Measurements from ENCODE around the gene TACR2.
A peak's percentile ranks its signal among the peaks of the same experiment; 100 is the strongest.

The TACR2 gene

GRCh38 chr10:69388488-69388887 is 28.2 kb downstream of the TACR2 start:
- Histone ChIP-seq H3K4me2 (ENCODE audit: insufficient read depth, low read length, poor library complexity, severe bottlenecking) (no peak overlapping the region), H2AFZ (ENCODE audit: low read length) (no peak overlapping the region), H3K4ac (ENCODE audit: low read length) (no peak overlapping the region), H3K79me1 (ENCODE audit: low read depth, low read length) (no peaks in the 10 kb centered on the region), H3K9me3 (replicated peaks in 1 of 2; ENCODE audit: control insufficient read depth in 2 of 2, insufficient read depth in 1 of 2, low read depth in 1 of 2, low read length in 2 of 2) (no peaks in the 10 kb centered on the region), H3K27ac (replicated peaks; ENCODE audit: low read length) (no peak overlapping the region), H2AK5ac (ENCODE audit: low read depth, low read length) (no peak overlapping the region), H4K91ac (ENCODE audit: low read depth, low read length, poor library complexity) (no peak overlapping the region), H3K27me3 (ENCODE audit: control insufficient read depth in 3 of 3, insufficient read depth in 3 of 3, low read depth in 1 of 3, low read length in 3 of 3) (no peaks in the 10 kb centered on the region), H2BK5ac (ENCODE audit: low read length) (no peak overlapping the region), H3K36me3 (replicated peaks in 1 of 2; ENCODE audit: control insufficient read depth in 2 of 2, insufficient read depth in 2 of 2, low read length in 2 of 2) (peaks cover 16 to 53% of the 10 kb centered on the region in 2 donors), H2BK12ac (ENCODE audit: low read length) (no peak overlapping the region), H4K8ac (ENCODE audit: low read depth, low read length) (no peak overlapping the region), H3K9ac (ENCODE audit: low read depth, low read length, poor library complexity) (no peak overlapping the region), H3K14ac (ENCODE audit: low read length) (no peak overlapping the region), H3K4me3 (ENCODE audit: low read length in 2 of 2) (no peak overlapping the region), H3K18ac (ENCODE audit: low read length) (no peak overlapping the region), H2BK15ac (ENCODE audit: low read length) (no peak overlapping the region), H2BK120ac (ENCODE audit: low read depth, low read length) (no peak overlapping the region), H3K4me1 (ENCODE audit: control insufficient read depth in 2 of 2, insufficient read depth in 1 of 2, low read depth in 1 of 2, low read length in 2 of 2) (peaks cover 5 to 12% of the 10 kb centered on the region in 2 donors), H3K23ac (ENCODE audit: low read depth, low read length, poor library complexity) (no peak overlapping the region)
- no CpG with 5 or more reads among the region's 2 CpGs for WGBS, 2 donors (ENCODE audit: extremely low coverage in 2 of 2, insufficient read length in 2 of 2, insufficient replicate concordance in 1 of 2)
- no peak for DNase-seq (ENCODE audit: low spot score)

GRCh38 chr10:69387500-69387899 is 29.2 kb downstream of the TACR2 start:
- no peak overlapping the region for H2AK5ac ChIP-seq (ENCODE audit: low read depth, low read length)
- no peak overlapping the region for H4K8ac ChIP-seq (ENCODE audit: low read depth, low read length)
- H3K23ac ChIP-seq (ENCODE audit: low read depth, low read length, poor library complexity) = no peak overlapping the region
- H3K14ac ChIP-seq (ENCODE audit: low read length) = no peak overlapping the region
- H2BK15ac ChIP-seq (ENCODE audit: low read length) = no peak overlapping the region
- DNase-seq (ENCODE audit: low spot score) = no peak
- H3K9me3 ChIP-seq (replicated peaks in 1 of 2; ENCODE audit: control insufficient read depth in 2 of 2, insufficient read depth in 1 of 2, low read depth in 1 of 2, low read length in 2 of 2) = no peaks in the 10 kb centered on the region
- no peak overlapping the region for H3K4me2 ChIP-seq (ENCODE audit: insufficient read depth, low read length, poor library complexity, severe bottlenecking)
- H3K4me3 ChIP-seq (ENCODE audit: low read length in 2 of 2) = no peak overlapping the region
- H4K91ac ChIP-seq (ENCODE audit: low read depth, low read length, poor library complexity) = no peak overlapping the region
- no peaks in the 10 kb centered on the region for H3K79me1 ChIP-seq (ENCODE audit: low read depth, low read length)
- no peak overlapping the region for H2BK12ac ChIP-seq (ENCODE audit: low read length)
- no peak overlapping the region for H3K27ac ChIP-seq (replicated peaks; ENCODE audit: low read length)
- no peak overlapping the region for H3K9ac ChIP-seq (ENCODE audit: low read depth, low read length, poor library complexity)
- no peak overlapping the region for H2AFZ ChIP-seq (ENCODE audit: low read length)
- no peak overlapping the region for H2BK5ac ChIP-seq (ENCODE audit: low read length)
- WGBS, 2 donors (ENCODE audit: extremely low coverage in 2 of 2, insufficient read length in 2 of 2, insufficient replicate concordance in 1 of 2) = no CpG with 5 or more reads among the region's 3 CpGs
- H3K36me3 ChIP-seq (replicated peaks in 1 of 2; ENCODE audit: control insufficient read depth in 2 of 2, insufficient read depth in 2 of 2, low read length in 2 of 2) = peaks cover 20 to 62% of the 10 kb centered on the region in 2 donors
- no peak overlapping the region for H3K4ac ChIP-seq (ENCODE audit: low read length)
- H3K4me1 ChIP-seq (ENCODE audit: control insufficient read depth in 2 of 2, insufficient read depth in 1 of 2, low read depth in 1 of 2, low read length in 2 of 2) = peaks cover 5 to 13% of the 10 kb centered on the region in 2 donors
- no peak overlapping the region for H3K18ac ChIP-seq (ENCODE audit: low read length)
- H2BK120ac ChIP-seq (ENCODE audit: low read depth, low read length) = no peak overlapping the region
- no peaks in the 10 kb centered on the region for H3K27me3 ChIP-seq (ENCODE audit: control insufficient read depth in 3 of 3, insufficient read depth in 3 of 3, low read depth in 1 of 3, low read length in 3 of 3)

- Histone ChIP-seq H3K14ac (ENCODE audit: low read length) (no peak overlapping the region), H3K27ac (replicated peaks; ENCODE audit: low read length) (no peak overlapping the region), H3K23ac (ENCODE audit: low read depth, low read length, poor library complexity) (no peak overlapping the region), H4K8ac (ENCODE audit: low read depth, low read length) (no peak overlapping the region), H3K18ac (ENCODE audit: low read length) (no peak overlapping the region), H3K4ac (ENCODE audit: low read length) (no peak overlapping the region), H2BK5ac (ENCODE audit: low read length) (no peak overlapping the region), H2BK15ac (ENCODE audit: low read length) (no peak overlapping the region), H3K4me1 (ENCODE audit: control insufficient read depth in 2 of 2, insufficient read depth in 1 of 2, low read depth in 1 of 2, low read length in 2 of 2) (peaks cover 5 to 13% of the 10 kb centered on the region in 2 donors), H3K4me3 (ENCODE audit: low read length in 2 of 2) (no peak overlapping the region), H3K9ac (ENCODE audit: low read depth, low read length, poor library complexity) (no peak overlapping the region), H3K27me3 (ENCODE audit: control insufficient read depth in 3 of 3, insufficient read depth in 3 of 3, low read depth in 1 of 3, low read length in 3 of 3) (no peaks in the 10 kb centered on the region), H3K79me1 (ENCODE audit: low read depth, low read length) (no peaks in the 10 kb centered on the region), H3K4me2 (ENCODE audit: insufficient read depth, low read length, poor library complexity, severe bottlenecking) (no peak overlapping the region), H2BK120ac (ENCODE audit: low read depth, low read length) (no peak overlapping the region), H3K36me3 (replicated peaks in 1 of 2; ENCODE audit: control insufficient read depth in 2 of 2, insufficient read depth in 2 of 2, low read length in 2 of 2) (peaks cover 22 to 69% of the 10 kb centered on the region in 2 donors), H4K91ac (ENCODE audit: low read depth, low read length, poor library complexity) (no peak overlapping the region), H2AFZ (ENCODE audit: low read length) (no peak overlapping the region), H3K9me3 (replicated peaks in 1 of 2; ENCODE audit: control insufficient read depth in 2 of 2, insufficient read depth in 1 of 2, low read depth in 1 of 2, low read length in 2 of 2) (no peaks in the 10 kb centered on the region), H2AK5ac (ENCODE audit: low read depth, low read length) (no peak overlapping the region), H2BK12ac (ENCODE audit: low read length) (no peak overlapping the region)
- no CpG with 5 or more reads among the region's 11 CpGs for WGBS, 2 donors (ENCODE audit: extremely low coverage in 2 of 2, insufficient read length in 2 of 2, insufficient replicate concordance in 1 of 2)
- no peak for DNase-seq (ENCODE audit: low spot score)
These were observed 31.0 kb downstream of the TACR2 start for GRCh38 chr10:69385454-69386350.

GRCh38 chr10:69384320-69384719 is 32.4 kb downstream of the TACR2 start:
- H3K9ac ChIP-seq (ENCODE audit: low read depth, low read length, poor library complexity) = no peak overlapping the region
- H3K4me3 ChIP-seq (ENCODE audit: low read length in 2 of 2) = no peak overlapping the region
- H3K4me2 ChIP-seq (ENCODE audit: insufficient read depth, low read length, poor library complexity, severe bottlenecking) = no peak overlapping the region
- no peak overlapping the region for H2AK5ac ChIP-seq (ENCODE audit: low read depth, low read length)
- DNase-seq (ENCODE audit: low spot score) = no peak
- no peak overlapping the region for H3K23ac ChIP-seq (ENCODE audit: low read depth, low read length, poor library complexity)
- H2AFZ ChIP-seq (ENCODE audit: low read length) = no peak overlapping the region
- H2BK15ac ChIP-seq (ENCODE audit: low read length) = no peak overlapping the region
- peak overlapping the region; percentile 40 for H3K18ac ChIP-seq (ENCODE audit: low read length)
- no peak overlapping the region for H3K14ac ChIP-seq (ENCODE audit: low read length)
- H3K27me3 ChIP-seq (ENCODE audit: control insufficient read depth in 3 of 3, insufficient read depth in 3 of 3, low read depth in 1 of 3, low read length in 3 of 3) = no peaks in the 10 kb centered on the region
- H3K27ac ChIP-seq (replicated peaks; ENCODE audit: low read length) = no peak overlapping the region
- no peak overlapping the region for H3K4ac ChIP-seq (ENCODE audit: low read length)
- peaks cover 0 to 2% of the 10 kb centered on the region in 2 donors for H3K4me1 ChIP-seq (ENCODE audit: control insufficient read depth in 2 of 2, insufficient read depth in 1 of 2, low read depth in 1 of 2, low read length in 2 of 2)
- H2BK120ac ChIP-seq (ENCODE audit: low read depth, low read length) = no peak overlapping the region
- no peaks in the 10 kb centered on the region for H3K9me3 ChIP-seq (replicated peaks in 1 of 2; ENCODE audit: control insufficient read depth in 2 of 2, insufficient read depth in 1 of 2, low read depth in 1 of 2, low read length in 2 of 2)
- H2BK5ac ChIP-seq (ENCODE audit: low read length) = no peak overlapping the region
- H4K91ac ChIP-seq (ENCODE audit: low read depth, low read length, poor library complexity) = no peak overlapping the region
- no peak overlapping the region for H2BK12ac ChIP-seq (ENCODE audit: low read length)
- no peak overlapping the region for H4K8ac ChIP-seq (ENCODE audit: low read depth, low read length)
- no peaks in the 10 kb centered on the region for H3K79me1 ChIP-seq (ENCODE audit: low read depth, low read length)
- no CpG with 5 or more reads among the region's 10 CpGs for WGBS, 2 donors (ENCODE audit: extremely low coverage in 2 of 2, insufficient read length in 2 of 2, insufficient replicate concordance in 1 of 2)
- peaks cover 23 to 78% of the 10 kb centered on the region in 2 donors for H3K36me3 ChIP-seq (replicated peaks in 1 of 2; ENCODE audit: control insufficient read depth in 2 of 2, insufficient read depth in 2 of 2, low read length in 2 of 2)
